ENCODE measurements around the gene MACIR.

GRCh38 chr5:103283869-103284268 is 25.3 kb downstream of the MACIR start:
- no peak for TF ChIP-seq CTCF (IDR thresholded peaks at IDR 0.05)
- no peak for TF ChIP-seq POLR2A (IDR thresholded peaks at IDR 0.05)
